ENCODE data around the gene GLRX. TPM values are rescaled to one million over a fixed set of nuclear protein-coding genes. Genes with fewer than 3 reads are reported as not detected.
A peak's percentile ranks its signal among the peaks of the same experiment; 100 is the strongest.

GLRX gene
- total RNA-seq, 4 donors from 2014 or later = 20.2 to 65.3 (median 41.3) TPM

- H3K27me3 ChIP-seq = no peaks in the 10 kb centered on the region
- no peaks in the 10 kb centered on the region for H3K9me3 ChIP-seq
- no peak for TF ChIP-seq EP300 (IDR thresholded peaks at IDR 0.05)
- TF ChIP-seq POLR2A (IDR thresholded peaks at IDR 0.05) = no peak
- no peak for TF ChIP-seq POLR2AphosphoS5 (IDR thresholded peaks at IDR 0.05)
- TF ChIP-seq CTCF (IDR thresholded peaks at IDR 0.05) = no peak
- H3K4me1 ChIP-seq = peaks cover 5 to 43% (median 16%) of the 10 kb centered on the region in 3 donors
- H3K27ac ChIP-seq = peak overlapping the region in 3 of 4 donors; percentile 19 to 68 (median 36)
- H3K36me3 ChIP-seq = no peaks in the 10 kb centered on the region
- H3K4me3 ChIP-seq = no peak overlapping the region
- 68 to 70% methylated on average over 5 to 8 of the region's 8 CpGs for WGBS, 2 donors (ENCODE audit: low coverage in 1 of 2)
- ATAC-seq = no peak
These were observed 39.5 kb upstream of the GLRX start for GRCh38 chr5:95861864-95862561.

GRCh38 chr5:95861221-95861863 is 38.8 kb upstream of the GLRX start:
- Histone ChIP-seq H3K27me3 (no peaks in the 10 kb centered on the region), H3K4me3 (no peak overlapping the region), H3K27ac (peak overlapping the region in 3 of 4 donors; percentile 19 to 68 (median 36)), H3K4me1 (peaks cover 5 to 49% (median 16%) of the 10 kb centered on the region in 3 donors), H3K36me3 (no peaks in the 10 kb centered on the region), H3K9me3 (no peaks in the 10 kb centered on the region)
- 61 to 73% methylated on average over 8 to 13 of the region's 14 CpGs for WGBS, 2 donors (ENCODE audit: low coverage in 1 of 2)
- no peak for TF ChIP-seq POLR2A (IDR thresholded peaks at IDR 0.05)
- TF ChIP-seq POLR2AphosphoS5 (IDR thresholded peaks at IDR 0.05) = peak; percentile 44
- ATAC-seq = no peak

- Histone ChIP-seq H3K4me3 (no peak overlapping the region), H3K27me3 (no peaks in the 10 kb centered on the region), H3K36me3 (no peaks in the 10 kb centered on the region), H3K9me3 (no peaks in the 10 kb centered on the region), H3K4me1 (peaks cover 5 to 55% (median 16%) of the 10 kb centered on the region in 3 donors), H3K27ac (peak overlapping the region; percentile 83 to 95 (median 88))
- WGBS, 2 donors (ENCODE audit: low coverage in 1 of 2) = 88 to 100% methylated on average over 2 to 4 of the region's 4 CpGs
- TF ChIP-seq POLR2A (IDR thresholded peaks at IDR 0.05) (no peak), CTCF (IDR thresholded peaks at IDR 0.05) (no peak), POLR2AphosphoS5 (IDR thresholded peaks at IDR 0.05) (no peak), EP300 (IDR thresholded peaks at IDR 0.05) (no peak)
- ATAC-seq = no peak
These were observed 37.1 kb upstream of the GLRX start for GRCh38 chr5:95859661-95860060.

GRCh38 chr5:95858661-95859595 is 36.4 kb upstream of the GLRX start:
- Histone ChIP-seq H3K9me3 (no peaks in the 10 kb centered on the region), H3K27me3 (no peaks in the 10 kb centered on the region), H3K4me1 (peaks cover 5 to 55% (median 16%) of the 10 kb centered on the region in 3 donors), H3K4me3 (peak overlapping the region; percentile 10 to 41), H3K27ac (peak overlapping the region; percentile 83 to 95 (median 88)), H3K36me3 (no peaks in the 10 kb centered on the region)
- WGBS, 2 donors (ENCODE audit: low coverage in 1 of 2) = 19 to 21% methylated on average over 3 to 8 of the region's 28 CpGs
- TF ChIP-seq POLR2A (IDR thresholded peaks at IDR 0.05) = no peak
- peak; percentile 97 for TF ChIP-seq POLR2AphosphoS5 (IDR thresholded peaks at IDR 0.05)
- peak; percentile 14 for TF ChIP-seq EP300 (IDR thresholded peaks at IDR 0.05)
- TF ChIP-seq CTCF (IDR thresholded peaks at IDR 0.05) = peak; percentile 97 to 100 (median 98)
- ATAC-seq = peak; percentile 81

- Histone ChIP-seq H3K4me1 (peaks cover 5 to 50% (median 16%) of the 10 kb centered on the region in 3 donors), H3K27me3 (no peaks in the 10 kb centered on the region), H3K36me3 (no peaks in the 10 kb centered on the region), H3K27ac (peak overlapping the region; percentile 83 to 95 (median 88)), H3K4me3 (no peak overlapping the region), H3K9me3 (no peaks in the 10 kb centered on the region)
- TF ChIP-seq POLR2AphosphoS5 (IDR thresholded peaks at IDR 0.05) (peak; percentile 75), POLR2A (IDR thresholded peaks at IDR 0.05) (no peak)
- peak; percentile 64 for ATAC-seq
- WGBS, 2 donors (ENCODE audit: low coverage in 1 of 2) = 65 to 67% methylated on average over 2 of the region's 8 CpGs
These were observed 35.5 kb upstream of the GLRX start for GRCh38 chr5:95858023-95858461.

Data from gastroesophageal sphincter (tissue), 4 donors.